Measurements from ENCODE around the gene FAM114A1.

FAM114A1 gene

DNA sequence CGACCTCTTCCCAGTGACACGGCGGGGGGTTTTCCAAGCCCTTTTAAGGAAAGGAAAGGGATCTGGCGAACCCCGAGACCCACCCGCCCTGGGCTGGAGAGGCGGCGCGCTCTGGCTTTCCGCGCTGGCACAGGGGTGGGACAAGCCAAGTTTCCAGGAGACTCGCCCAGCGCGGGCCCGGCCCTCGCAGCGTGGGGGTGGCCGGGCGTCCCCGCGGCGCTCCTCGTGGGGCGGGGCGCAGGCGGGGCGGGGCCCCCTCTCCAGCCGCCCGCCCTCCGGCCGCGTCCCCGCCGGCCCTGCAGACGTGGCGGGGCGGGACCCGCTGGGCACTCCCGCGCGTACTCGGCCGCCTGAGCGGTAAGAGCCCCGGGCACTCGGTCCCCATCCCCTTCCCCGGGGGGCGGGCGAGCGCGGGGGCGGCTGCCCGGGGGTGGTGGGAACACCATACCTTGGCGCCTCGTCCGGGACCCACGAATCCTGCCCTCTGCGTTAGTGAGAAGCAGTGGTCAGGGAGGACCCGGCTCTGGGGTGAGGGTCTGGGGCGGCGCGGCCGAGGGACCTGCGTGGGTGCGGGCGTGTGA, at the start of gene FAM114A1:
FAM114A1 (plus strand) TSS at position 329 of the 581 bp plus-strand sequence. CDS start 10,273 bp downstream, outside the sequence.
- peak; percentile 92 for DNase-seq

GRCh38 chr4:38818441-38818976, 49.1 kb upstream of the FAM114A1 start:
- no peak for DNase-seq

DNA sequence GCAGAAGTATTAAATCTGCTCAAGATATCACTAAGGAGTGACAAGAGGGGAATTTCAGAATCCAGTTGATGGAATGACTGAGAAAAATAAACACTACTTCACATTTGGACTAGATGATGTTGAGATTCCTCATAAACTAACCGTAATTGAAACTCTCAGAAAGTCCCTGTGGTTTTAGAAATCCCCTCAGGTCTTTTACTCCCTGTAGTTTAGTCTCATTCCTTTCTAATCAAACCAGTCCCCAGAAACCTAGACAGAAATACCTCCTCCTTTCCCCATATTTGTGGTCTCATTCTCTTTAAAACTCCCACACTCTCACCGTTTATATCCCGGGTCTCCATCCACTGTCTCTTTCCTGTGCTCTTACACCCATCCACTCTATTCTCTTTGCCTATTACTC, 48.0 kb upstream of the FAM114A1 start:
- no peak for DNase-seq

DNA sequence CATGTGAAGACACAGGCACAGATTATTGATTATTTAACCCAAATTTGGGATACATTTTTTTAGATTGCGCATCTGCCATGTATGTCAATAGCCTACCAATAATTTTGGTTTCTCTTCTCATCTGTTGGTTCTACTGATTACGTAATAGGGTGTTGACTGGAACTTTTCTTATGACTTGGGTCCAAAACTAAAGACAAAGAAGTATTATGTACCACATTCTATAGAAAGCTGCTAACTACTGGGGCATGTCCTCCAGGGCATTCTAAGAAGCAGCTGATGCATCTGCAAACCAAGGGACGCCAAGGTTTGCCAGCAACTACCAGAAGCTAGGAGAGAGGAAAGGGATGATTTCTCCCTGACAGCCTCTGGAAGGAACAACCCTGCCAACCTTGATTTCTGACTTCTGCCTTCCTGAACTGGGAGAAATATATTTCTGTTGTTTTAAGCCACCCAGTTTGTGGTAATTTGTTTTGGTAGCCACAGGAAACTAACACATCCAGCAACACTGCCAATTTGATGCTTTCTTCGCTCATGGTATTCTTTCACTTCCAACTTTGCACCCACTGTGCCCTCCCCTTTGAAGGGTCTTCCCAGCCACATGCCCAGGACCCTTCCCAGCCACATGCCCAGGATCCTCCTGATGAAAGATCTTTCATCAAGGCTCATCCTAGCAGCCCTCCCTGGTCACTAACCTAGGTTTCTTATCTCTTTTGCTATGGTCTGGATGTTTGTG, 47.1 kb upstream of the FAM114A1 start:
- DNase-seq = no peak

- DNase-seq = no peak
Measured at GRCh38 chr4:38821739-38822138, 45.9 kb upstream of the FAM114A1 start.

DNA sequence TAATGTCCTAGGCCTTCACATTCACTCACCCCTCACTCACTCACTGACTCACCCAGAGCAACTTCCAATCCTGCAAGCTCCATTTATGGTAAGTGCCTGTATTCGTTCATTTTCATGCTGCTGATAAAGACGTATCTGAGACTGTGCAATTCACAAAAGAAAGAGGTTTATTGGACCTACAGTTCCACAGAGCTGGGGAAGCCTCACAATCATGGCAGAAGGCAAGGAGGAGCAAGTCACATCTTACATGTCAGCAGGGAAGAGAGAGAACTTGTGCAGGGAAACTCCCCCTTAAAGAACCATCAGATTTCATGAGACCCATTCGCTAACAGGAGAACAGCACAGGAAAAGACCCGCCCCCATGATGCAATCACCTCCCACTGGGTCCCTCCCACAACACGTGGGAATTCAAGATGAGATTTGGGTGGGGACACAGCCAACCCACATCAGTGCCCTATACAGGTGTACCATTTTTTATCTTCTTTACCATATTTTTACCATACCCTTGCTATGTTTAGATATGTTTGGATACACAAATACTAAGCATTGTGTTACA, 44.8 kb upstream of the FAM114A1 start:
- no peak for DNase-seq

DNA sequence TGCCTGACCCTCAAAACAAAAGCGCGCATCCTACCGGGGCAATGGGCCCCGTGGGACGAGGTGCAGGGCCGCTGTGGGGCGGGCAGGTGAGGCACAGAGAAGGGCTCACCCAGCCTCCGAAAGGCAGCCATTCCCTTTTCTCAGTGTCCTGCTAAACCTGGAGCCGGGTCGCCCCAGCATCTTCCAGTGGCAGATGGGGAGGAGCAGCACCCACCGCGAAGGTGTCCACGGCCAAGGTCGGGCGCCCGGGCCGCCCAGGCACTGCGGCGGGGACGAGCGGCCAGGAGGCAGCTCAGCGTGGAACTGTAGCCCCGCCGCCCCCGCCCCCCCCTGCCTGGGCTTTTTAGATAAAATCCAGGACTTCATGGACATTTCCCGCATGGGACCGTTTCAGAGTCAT, 43.8 kb upstream of the FAM114A1 start:
- no peak for DNase-seq

GRCh38 chr4:38829237-38829636, 38.4 kb upstream of the FAM114A1 start:
- DNase-seq = no peak

- DNase-seq = no peak
Measured at GRCh38 chr4:38831653-38832052, 36.0 kb upstream of the FAM114A1 start.

GRCh38 chr4:38832206-38832605, 35.4 kb upstream of the FAM114A1 start:
- no peak for DNase-seq

DNA sequence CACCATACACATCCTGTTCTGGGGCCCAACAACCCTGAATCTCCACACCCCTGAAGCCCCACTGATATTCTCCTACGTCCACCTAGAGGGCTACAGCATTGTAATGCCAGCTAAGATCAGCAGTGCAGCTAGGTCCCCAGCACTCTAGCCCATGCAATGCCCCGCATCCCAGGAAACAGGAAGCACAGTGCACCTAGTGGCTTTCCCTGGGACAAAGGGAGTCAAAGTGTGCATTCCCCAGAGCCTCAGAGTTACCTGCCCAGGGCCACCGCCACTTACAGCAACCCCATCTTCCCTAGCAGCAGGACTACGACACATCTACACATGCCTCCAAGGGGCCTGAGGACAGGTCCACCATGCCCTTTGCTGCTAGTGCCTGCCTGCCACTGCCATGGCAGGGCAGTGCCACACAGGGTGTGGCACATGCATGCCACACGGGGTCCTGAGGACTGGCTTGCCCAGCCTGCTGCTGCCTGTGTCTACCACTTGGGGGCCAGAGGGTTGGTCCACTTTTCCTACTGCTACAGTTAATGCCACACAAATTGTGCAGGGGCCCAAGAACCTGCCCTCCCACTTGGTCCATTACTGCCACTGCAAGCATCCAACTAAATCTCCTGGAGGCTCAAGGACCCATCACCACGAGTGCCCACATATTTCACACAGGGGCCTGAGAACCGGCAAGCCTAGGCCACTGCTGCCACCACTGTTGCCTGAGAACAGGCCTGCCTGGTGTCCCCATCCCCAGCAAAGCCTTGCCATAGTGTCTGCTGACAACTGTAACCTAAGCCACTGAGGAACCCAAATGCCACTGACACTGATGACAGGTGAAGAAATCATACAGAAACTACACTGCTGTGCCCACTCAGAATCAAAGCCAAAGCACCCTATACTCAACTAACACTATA, 34.7 kb upstream of the FAM114A1 start:
- no peak for DNase-seq

GRCh38 chr4:38834570-38834969, 33.0 kb upstream of the FAM114A1 start:
- DNase-seq = no peak

DNA sequence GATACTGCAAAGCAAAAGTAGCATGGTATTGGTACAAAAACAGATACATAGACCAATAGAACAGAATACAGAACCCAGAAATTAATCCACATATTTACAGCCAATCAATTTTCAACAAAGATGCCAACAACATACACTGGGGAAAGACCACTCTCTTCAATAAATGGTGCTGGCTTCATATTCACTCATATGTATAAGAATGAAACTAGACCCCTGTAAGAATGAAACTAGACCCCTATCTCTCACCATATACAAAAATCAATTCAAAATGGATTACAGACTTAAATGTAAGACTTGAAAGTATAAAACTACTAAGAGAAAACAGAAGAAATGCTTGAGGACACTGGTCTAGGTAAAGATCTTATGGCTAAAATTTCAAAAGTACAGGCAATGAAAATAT, 30.3 kb upstream of the FAM114A1 start:
- DNase-seq = no peak

DNA sequence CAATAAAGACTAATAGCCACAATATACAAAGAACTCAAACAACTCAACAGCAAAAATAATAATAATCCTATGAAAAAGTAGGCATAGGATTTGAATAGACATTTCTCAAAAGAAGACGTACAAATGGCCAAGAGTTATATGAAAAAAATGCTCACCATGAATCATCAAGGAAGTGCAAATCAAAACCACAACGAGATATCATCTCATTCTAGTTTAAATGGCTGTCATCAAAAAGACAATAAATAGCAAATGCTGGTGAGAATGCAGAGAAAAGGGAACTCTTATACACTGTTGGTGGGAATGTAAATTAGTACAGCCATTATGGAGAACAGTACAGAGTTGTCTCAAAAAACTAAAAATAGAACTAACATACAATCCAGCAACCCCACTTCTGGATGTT, 29.8 kb upstream of the FAM114A1 start:
- no peak for DNase-seq

GRCh38 chr4:38842994-38843393, 24.6 kb upstream of the FAM114A1 start:
- no peak for DNase-seq

DNA sequence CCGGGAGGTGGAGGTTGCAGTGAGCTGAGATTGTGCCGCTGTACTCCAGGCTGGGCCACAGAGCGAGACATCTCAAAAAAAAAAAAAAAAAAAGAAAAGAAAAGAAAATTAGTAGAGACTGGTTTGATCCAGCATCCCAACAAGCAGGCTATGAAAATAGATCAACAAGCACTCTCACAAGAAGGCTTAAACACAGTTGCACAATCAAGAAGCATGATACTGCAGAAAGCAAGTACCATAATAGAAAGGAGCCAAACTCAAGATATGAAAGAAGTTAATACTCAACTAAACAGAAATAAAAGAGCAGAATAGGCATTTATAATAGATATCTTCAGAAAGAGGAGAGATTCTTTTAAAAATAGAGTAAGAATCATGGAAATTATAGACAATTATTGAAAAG, 21.6 kb upstream of the FAM114A1 start:
- DNase-seq = no peak

DNA sequence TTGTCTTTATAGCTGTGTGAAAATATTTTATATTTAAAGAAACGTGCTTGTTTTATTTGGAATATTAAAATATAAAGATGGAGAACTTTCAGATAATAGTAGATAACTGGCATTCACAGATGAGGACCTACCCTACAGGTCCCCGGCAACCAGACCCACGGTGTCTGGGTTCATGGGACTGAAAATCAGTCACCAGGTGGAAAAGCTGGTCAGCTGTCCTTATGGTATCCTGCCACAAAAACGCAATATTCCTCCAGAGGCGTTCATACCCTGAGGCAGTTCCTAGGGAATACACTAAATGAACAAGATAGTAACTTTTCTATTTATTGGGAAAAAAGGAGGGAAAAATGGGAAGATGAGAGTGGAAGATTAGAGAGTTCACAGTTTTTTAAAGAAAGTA, 12.1 kb upstream of the FAM114A1 start:
- no peak for DNase-seq

- no peak for DNase-seq
Measured at GRCh38 chr4:38856046-38856445, 11.6 kb upstream of the FAM114A1 start.

- DNase-seq = no peak
Measured at GRCh38 chr4:38856524-38857337, 10.9 kb upstream of the FAM114A1 start, which contains the start of gene TLR6. TLR6 (minus strand) TSS chr4:38856817; CDS start chr4:38829473, 27,344 bp downstream.

DNA sequence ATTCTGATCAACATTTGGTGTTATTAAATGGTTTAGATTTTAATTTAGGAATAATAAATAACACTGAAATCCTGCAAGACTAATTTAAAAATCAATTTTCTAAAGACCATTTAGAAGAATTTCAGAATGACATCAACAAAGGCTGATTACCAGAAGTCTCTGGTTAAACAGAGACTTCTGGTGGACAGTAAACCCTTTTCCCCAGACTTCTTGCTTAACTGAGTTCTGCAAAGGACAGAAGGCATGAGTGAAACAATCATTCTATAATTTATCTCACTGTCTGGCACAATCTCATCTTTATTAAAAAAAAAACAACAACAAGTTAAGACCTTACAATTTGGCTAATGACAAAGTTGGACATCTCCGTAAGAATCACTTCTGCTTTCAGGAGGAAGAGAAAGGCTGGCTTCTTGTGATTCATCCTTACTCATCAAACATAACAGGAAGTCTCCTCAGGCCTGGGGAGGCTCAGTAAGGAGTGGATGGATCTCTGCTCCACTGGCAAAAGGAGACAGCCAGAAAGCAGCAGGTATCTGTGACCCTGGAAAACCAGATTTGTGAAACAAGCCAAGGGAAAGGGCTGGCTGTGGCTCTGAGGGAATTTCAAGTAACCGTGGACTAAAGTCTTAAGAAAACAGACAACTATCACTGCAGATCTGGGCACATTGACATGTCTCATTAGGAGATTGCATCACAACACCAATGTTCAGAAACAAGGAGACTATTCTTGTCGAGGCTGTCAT, 10.1 kb upstream of the FAM114A1 start:
- DNase-seq = no peak

- no peak for DNase-seq
Measured at GRCh38 chr4:38858097-38858420, 9.5 kb upstream of the FAM114A1 start.

GRCh38 chr4:38859501-38859900, 8.1 kb upstream of the FAM114A1 start:
- no peak for DNase-seq

All from right forelimb (tissue), 1 donor.